A673 (cell line): Measurements from ENCODE around the gene TEPSIN.

ENCODE experiments used
- EZH2 ChIP-seq: fragments of 200-600 bp; sonication (generic); IDR thresholded peaks from 2 replicates; pipeline ENCODE4 v1.6.1; 2017; ENCODE audit warnings: borderline replicate concordance, low read depth, mild to moderate bottlenecking, mixed read lengths, antibody characterized with exemption, low read length; ENCODE audit not compliant: poor library complexity, severe bottlenecking
- TF ChIP-seq, protein P1 (sequence below): fragments of 300-800, 200-600 bp; sonication (generic); conservative IDR thresholded peaks from 2 replicates; pipeline ENCODE4 v1.5.1; 2017; ENCODE audit warnings: low read depth, mild to moderate bottlenecking, antibody characterized with exemption, low read length, moderate library complexity, mixed read lengths

DNA sequence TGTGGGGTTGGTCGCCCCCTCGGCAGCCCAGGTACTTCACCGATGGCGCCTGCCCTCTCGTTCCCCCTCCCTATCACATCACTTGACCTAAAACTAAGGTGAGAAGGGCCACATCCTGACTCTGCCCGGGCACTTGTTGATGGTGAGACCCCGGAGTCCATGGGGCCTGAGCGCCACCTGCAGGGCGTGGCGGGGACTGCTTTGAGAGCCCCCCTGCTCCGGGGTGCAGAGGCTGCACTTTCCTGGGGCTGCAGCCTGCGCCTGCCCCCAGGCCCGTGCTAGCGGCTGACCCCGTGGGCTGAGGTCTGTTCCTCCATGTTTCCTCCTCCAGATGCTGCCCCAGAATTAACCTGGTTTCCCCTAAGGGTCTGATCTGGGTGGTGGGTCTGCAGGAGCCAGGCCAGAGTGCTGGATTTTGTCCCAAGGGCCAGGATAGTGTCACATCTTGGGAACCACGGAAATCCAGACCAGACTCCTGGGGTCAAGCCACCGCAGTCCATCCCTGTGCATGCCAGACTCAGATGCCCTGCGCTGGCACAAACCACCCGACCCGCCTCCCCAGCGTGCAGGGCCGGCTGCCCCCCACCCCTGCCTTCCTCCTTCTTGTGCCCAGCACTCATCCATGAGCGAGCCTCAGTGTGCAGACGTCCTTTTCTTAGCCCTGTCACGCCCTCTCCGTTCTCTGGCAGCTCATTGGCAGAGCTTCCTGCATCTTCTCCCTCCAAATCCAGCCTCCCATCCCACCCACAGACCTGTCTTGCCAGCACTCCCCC lies 3.0 kb upstream of the TEPSIN start:
- TF ChIP-seq, protein P1, sequence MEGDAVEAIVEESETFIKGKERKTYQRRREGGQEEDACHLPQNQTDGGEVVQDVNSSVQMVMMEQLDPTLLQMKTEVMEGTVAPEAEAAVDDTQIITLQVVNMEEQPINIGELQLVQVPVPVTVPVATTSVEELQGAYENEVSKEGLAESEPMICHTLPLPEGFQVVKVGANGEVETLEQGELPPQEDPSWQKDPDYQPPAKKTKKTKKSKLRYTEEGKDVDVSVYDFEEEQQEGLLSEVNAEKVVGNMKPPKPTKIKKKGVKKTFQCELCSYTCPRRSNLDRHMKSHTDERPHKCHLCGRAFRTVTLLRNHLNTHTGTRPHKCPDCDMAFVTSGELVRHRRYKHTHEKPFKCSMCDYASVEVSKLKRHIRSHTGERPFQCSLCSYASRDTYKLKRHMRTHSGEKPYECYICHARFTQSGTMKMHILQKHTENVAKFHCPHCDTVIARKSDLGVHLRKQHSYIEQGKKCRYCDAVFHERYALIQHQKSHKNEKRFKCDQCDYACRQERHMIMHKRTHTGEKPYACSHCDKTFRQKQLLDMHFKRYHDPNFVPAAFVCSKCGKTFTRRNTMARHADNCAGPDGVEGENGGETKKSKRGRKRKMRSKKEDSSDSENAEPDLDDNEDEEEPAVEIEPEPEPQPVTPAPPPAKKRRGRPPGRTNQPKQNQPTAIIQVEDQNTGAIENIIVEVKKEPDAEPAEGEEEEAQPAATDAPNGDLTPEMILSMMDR = peak; percentile 88
- TF ChIP-seq EZH2 = no peak
